ENCODE data around the gene FAAH. TPM values are rescaled to one million over a fixed set of nuclear protein-coding genes. Genes with fewer than 3 reads are reported as not detected.

FAAH gene
- total and polyA plus RNA-seq, 12 donors: 12.0 to 162 (median 38.8) TPM

DNA sequence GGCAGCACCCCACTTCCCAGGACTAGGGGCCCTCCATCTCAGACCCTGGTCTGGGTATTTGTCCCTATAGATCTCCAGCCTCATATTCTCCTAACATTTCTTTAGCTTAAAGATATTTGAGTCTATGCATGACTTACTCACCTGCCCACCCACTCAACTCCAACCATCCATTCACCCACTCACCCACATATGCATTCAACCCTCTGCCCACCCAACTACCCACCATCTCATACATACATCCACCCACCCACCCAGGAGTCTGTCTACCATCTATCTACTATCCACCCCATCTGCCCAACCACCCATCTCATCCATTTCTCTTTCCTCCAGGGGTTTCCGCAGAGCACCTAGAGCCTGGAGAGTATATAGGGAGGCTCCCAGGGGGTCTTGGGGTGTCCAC lies 42.7 kb downstream of the FAAH start:
- H3K4me1 ChIP-seq (replicated peaks in 1 of 2): no peaks in the 10 kb centered on the region
- H3K4me3 ChIP-seq: no peak overlapping the region
- no peak overlapping the region for H3K27ac ChIP-seq
- WGBS, 4 donors: 87 to 100% (median 93%) methylated on average over 1 of the region's 1 CpG
- H3K27me3 ChIP-seq: no peaks in the 10 kb centered on the region
- no peak for DNase-seq
- TF ChIP-seq, protein P1, sequence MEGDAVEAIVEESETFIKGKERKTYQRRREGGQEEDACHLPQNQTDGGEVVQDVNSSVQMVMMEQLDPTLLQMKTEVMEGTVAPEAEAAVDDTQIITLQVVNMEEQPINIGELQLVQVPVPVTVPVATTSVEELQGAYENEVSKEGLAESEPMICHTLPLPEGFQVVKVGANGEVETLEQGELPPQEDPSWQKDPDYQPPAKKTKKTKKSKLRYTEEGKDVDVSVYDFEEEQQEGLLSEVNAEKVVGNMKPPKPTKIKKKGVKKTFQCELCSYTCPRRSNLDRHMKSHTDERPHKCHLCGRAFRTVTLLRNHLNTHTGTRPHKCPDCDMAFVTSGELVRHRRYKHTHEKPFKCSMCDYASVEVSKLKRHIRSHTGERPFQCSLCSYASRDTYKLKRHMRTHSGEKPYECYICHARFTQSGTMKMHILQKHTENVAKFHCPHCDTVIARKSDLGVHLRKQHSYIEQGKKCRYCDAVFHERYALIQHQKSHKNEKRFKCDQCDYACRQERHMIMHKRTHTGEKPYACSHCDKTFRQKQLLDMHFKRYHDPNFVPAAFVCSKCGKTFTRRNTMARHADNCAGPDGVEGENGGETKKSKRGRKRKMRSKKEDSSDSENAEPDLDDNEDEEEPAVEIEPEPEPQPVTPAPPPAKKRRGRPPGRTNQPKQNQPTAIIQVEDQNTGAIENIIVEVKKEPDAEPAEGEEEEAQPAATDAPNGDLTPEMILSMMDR (IDR thresholded peaks at IDR 0.05): no peak
- no peak for TF ChIP-seq POLR2A (IDR thresholded peaks at IDR 0.05)
- no peaks in the 10 kb centered on the region for H3K36me3 ChIP-seq (replicated peaks in 1 of 2)
- no peaks in the 10 kb centered on the region for H3K9me3 ChIP-seq (replicated peaks in 1 of 3)
- intact Hi-C loops (cut with DNase I): no loop called here

DNA sequence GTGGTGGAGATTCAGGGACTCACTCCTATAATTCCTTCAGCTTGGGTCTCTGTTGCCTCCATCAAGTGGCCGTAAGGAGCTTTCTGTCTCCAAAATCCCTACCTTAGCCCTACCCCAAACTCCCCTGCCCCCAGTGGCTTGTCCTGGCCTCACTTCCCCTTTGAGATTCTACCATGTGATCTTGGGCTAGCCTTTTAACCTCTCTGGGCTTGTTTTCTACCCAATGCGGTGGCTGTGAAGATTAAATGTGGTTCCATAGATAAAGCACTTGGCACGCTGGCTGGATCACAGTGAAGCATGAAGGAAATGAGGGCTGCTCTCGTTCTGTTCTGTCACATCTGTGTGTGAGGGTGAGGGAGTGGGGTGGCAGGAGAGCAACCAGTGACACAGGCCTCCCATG lies 43.6 kb downstream of the FAAH start:
- Histone ChIP-seq H3K4me1 (replicated peaks in 1 of 2) (peaks cover 0 to under 1% of the 10 kb centered on the region in 2 donors), H3K27me3 (no peaks in the 10 kb centered on the region), H3K4me3 (no peak overlapping the region), H3K9me3 (replicated peaks in 1 of 3) (no peaks in the 10 kb centered on the region), H3K27ac (no peak overlapping the region), H3K36me3 (replicated peaks in 1 of 2) (no peaks in the 10 kb centered on the region)
- 66 to 79% (median 70%) methylated on average over 4 of the region's 4 CpGs for WGBS, 4 donors
- TF ChIP-seq POLR2A (IDR thresholded peaks at IDR 0.05): no peak
- no peak for DNase-seq
- intact Hi-C loops (cut with DNase I): no loop called here

DNA sequence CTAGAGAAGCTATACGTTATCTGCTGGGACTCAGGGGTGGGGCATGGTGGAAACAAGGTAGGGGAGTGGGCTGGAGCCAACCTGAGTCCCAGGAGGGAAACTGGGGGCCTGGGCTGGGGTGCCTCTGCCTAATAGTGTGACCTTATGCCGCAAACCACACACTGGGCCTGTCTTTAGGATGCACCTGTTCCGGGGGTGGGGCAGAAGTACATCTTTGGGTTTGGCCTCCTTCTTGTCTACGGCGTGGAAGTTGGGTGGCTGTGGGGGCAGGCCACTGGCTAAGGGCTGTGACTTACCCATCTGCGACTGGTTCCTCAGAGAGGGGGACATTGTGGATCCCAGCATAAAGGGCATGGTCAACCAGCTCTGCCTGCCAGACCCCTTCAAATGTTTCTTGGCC lies 44.2 kb downstream of the FAAH start:
- no peak for TF ChIP-seq POLR2A (IDR thresholded peaks at IDR 0.05)
- Histone ChIP-seq H3K27me3 (no peaks in the 10 kb centered on the region), H3K4me3 (no peak overlapping the region), H3K36me3 (replicated peaks in 1 of 2) (no peaks in the 10 kb centered on the region), H3K4me1 (replicated peaks in 1 of 2) (peaks cover 0 to 3% of the 10 kb centered on the region in 2 donors), H3K27ac (no peak overlapping the region), H3K9me3 (replicated peaks in 1 of 3) (no peaks in the 10 kb centered on the region)
- 79 to 93% (median 87%) methylated on average over 2 to 6 of the region's 6 CpGs for WGBS, 4 donors
- no peak for DNase-seq
- intact Hi-C loops (cut with DNase I): no loop called here

DNA sequence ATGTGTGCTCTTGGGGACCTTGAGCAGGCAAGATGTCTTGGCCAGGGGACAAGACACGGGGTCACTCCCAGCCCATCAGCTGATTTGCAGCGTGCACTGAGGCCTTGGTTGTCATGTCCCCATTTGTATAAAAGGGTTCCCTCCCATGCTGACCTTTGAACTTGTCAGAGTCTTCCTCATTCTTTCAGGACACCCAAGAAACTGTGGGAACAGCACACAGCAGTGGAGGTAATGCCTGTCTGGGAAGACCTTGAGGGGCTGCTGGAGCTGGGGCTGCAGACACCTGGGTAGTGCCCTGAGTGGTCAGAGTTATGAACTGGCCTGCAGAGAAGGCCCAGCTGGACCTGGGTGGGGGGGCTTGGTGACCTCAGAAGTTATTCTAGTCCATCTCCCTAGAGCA lies 46.4 kb downstream of the FAAH start:
- H3K27me3 ChIP-seq: no peaks in the 10 kb centered on the region
- no peak for DNase-seq
- H3K4me3 ChIP-seq: no peak overlapping the region
- WGBS, 4 donors: 59 to 73% (median 63%) methylated on average over 2 of the region's 2 CpGs; no CpG with 5 or more reads in 1 of the 4 donors
- no peaks in the 10 kb centered on the region for H3K9me3 ChIP-seq (replicated peaks in 1 of 3)
- TF ChIP-seq, protein P1 (IDR thresholded peaks at IDR 0.05): no peak
- intact Hi-C loops (cut with DNase I): no loop called here
- no peak overlapping the region for H3K27ac ChIP-seq
- H3K36me3 ChIP-seq (replicated peaks in 1 of 2): no peaks in the 10 kb centered on the region
- H3K4me1 ChIP-seq (replicated peaks in 1 of 2): peaks cover 0 to 3% of the 10 kb centered on the region in 2 donors

DNA sequence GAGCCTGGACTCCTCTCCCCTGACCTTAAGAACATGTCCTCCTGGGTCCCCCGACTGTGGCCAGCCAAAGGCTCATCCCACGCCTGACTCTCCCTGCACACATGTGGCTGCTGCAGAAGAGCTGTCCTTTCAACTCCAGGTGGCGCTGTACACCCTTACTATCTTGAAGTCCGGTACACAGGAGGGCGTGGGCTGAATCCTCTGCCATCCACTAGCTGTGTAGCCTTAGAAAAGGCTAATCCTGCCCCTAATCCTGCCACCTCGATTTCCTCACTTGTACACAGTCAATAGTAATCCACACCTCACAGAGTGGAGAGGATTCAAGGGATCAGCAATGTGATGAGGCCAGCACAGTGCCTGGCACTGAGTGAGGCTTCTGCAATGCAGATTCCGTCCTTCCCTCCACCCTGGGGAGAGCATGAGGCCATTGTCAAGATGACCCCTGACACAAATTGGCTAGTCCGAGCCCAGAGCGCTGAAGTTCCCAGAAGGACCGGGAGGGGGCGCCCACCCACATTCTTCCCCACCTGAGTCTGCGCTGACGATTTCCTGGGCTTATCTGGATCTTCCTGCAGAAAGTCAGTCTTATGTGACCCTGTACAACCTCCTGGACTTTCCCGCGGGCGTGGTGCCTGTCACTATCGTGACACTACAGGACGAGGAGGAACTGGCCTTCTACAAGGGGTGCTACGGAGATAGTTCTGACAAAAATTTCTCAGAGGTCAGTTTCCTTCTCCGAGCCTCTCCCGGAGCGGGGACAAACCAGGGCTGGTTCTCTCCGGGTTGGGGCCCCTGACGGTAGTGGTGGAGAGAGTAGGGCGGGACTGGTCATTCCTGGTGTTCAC lies 48.4 kb downstream of the FAAH start:
- peak overlapping the region in 1 of 4 donors; percentile 38 for H3K4me3 ChIP-seq
- H3K27ac ChIP-seq: peak overlapping the region in 2 of 5 donors; percentile 64 to 70
- intact Hi-C loops (cut with DNase I): no loop called here
- WGBS, 4 donors: 9 to 15% (median 11%) methylated on average over 20 to 25 of the region's 25 CpGs
- no peaks in the 10 kb centered on the region for H3K27me3 ChIP-seq
- peaks cover 0 to 3% of the 10 kb centered on the region in 2 donors for H3K4me1 ChIP-seq (replicated peaks in 1 of 2)
- peak; percentile 77 to 93 (median 83) for DNase-seq
- no peaks in the 10 kb centered on the region for H3K36me3 ChIP-seq (replicated peaks in 1 of 2)
- TF ChIP-seq POLR2A (IDR thresholded peaks at IDR 0.05): no peak
- TF ChIP-seq, protein P1 (IDR thresholded peaks at IDR 0.05): peak; percentile 74 to 90 (median 84)
- no peaks in the 10 kb centered on the region for H3K9me3 ChIP-seq (replicated peaks in 1 of 3)
